Measurements from ENCODE around the gene FMNL1. TPM values are rescaled to one million over a fixed set of nuclear protein-coding genes. Genes with fewer than 3 reads are reported as not detected.

FMNL1 gene
- total RNA-seq, 4 donors from 2014 or later, result 19.2 to 42.9 (median 24.6) TPM

DNA sequence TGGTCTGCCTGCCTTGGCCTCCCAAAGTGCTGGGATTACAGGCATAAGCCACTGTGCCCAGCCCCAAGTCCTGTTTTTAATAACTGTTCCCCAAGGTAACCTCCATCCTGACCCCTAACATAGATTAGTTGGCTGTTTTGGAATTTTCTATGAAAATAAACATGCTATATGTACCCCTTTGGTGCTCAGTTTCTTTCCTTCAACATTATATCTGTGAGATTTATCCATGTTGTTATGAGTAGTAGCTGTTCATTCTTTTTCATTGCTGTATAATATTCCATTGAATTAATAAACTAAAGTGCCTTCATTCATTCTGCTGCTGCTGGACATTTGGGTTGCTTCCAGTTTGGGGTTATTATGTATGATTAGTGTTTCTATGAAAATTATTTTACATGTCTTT lies 26.3 kb upstream of the FMNL1 start:
- H3K27ac ChIP-seq, result no peak overlapping the region
- H3K4me1 ChIP-seq, result peaks cover 0 to 32% (median 13%) of the 10 kb centered on the region in 4 donors
- DNase-seq (ENCODE audit: low spot score in 2 of 2), result no peak
- H3K9me3 ChIP-seq, result no peaks in the 10 kb centered on the region
- no peaks in the 10 kb centered on the region for H3K27me3 ChIP-seq
- H3K36me3 ChIP-seq, result no peaks in the 10 kb centered on the region
- no peak overlapping the region for H3K4me3 ChIP-seq
- TF ChIP-seq EP300 (IDR thresholded peaks at IDR 0.05) (no peak), POLR2A (IDR thresholded peaks at IDR 0.05) (no peak)
- TF ChIP-seq, protein P1, sequence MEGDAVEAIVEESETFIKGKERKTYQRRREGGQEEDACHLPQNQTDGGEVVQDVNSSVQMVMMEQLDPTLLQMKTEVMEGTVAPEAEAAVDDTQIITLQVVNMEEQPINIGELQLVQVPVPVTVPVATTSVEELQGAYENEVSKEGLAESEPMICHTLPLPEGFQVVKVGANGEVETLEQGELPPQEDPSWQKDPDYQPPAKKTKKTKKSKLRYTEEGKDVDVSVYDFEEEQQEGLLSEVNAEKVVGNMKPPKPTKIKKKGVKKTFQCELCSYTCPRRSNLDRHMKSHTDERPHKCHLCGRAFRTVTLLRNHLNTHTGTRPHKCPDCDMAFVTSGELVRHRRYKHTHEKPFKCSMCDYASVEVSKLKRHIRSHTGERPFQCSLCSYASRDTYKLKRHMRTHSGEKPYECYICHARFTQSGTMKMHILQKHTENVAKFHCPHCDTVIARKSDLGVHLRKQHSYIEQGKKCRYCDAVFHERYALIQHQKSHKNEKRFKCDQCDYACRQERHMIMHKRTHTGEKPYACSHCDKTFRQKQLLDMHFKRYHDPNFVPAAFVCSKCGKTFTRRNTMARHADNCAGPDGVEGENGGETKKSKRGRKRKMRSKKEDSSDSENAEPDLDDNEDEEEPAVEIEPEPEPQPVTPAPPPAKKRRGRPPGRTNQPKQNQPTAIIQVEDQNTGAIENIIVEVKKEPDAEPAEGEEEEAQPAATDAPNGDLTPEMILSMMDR (IDR thresholded peaks at IDR 0.05), result no peak

DNA sequence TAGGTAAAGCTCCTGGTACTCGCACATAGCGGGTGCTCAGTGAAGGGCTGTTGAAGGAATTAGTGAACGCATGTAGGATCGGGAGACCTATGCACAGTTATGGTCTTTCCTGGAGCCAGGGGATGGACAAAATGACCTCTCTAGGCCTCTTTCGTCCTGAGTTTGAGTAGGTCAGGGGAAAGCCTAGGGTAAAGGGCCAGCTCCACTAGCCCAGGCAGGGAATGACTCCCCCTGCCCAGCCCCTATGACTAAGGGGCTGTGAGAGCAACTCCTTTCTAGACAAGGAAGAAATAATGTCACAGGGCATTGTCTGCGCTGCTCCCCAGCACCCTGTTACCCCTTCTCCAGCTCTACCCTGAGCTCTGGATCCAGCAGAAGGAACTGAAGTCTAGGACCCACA lies 24.6 kb upstream of the FMNL1 start:
- H3K27ac ChIP-seq, result peak overlapping the region; percentile 55 to 92 (median 72)
- H3K36me3 ChIP-seq, result no peaks in the 10 kb centered on the region
- H3K4me3 ChIP-seq, result no peak overlapping the region
- no peak for DNase-seq (ENCODE audit: low spot score in 2 of 2)
- no peaks in the 10 kb centered on the region for H3K9me3 ChIP-seq
- no peak for TF ChIP-seq EP300 (IDR thresholded peaks at IDR 0.05)
- TF ChIP-seq, protein P1 (IDR thresholded peaks at IDR 0.05), result no peak
- no peak for TF ChIP-seq POLR2A (IDR thresholded peaks at IDR 0.05)
- peaks cover 0 to 40% (median 20%) of the 10 kb centered on the region in 4 donors for H3K4me1 ChIP-seq
- WGBS, 2 donors, result 63 to 72% methylated on average over 6 of the region's 6 CpGs
- H3K27me3 ChIP-seq, result no peaks in the 10 kb centered on the region

DNA sequence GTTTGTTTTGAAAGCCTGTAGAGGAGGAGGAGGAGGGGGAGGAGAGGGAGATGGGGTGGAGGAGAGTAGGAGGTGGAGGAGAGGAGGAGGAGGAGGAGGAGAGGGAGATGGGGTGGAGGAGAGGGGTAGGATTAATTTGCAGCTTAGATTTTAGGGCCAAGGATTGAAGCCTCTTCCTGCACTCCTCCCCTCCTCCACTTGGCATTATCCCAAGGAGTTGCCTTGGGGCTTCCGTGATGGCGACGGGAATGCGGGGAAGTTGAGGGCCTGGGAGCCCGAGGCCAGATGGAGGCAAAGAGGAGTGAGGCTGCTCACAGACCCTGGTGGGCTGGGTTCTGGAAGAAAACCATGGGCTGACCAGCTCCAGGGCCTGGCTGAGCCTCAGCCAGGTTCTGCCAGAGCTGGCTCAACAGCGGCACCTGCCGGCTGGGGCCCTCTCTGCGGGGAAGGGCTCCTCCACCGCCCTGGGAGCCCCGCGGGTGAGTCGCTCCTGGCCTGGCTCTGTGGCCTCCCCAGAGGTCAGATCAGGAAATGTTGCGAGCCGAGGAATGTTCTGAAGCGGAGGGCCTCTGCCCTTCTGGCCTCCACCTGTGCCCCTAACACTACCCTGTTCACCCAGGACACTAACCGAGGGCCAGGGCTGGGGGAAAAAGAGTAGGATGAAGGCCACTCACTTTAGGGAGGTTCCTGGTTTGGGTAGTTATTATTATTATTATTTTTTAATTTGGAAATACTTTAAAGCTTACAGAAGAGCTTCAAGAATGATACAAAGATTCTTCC lies 23.9 kb upstream of the FMNL1 start:
- H3K27me3 ChIP-seq, result no peaks in the 10 kb centered on the region
- 0 to 1% methylated on average over 10 to 16 of the region's 16 CpGs for WGBS, 2 donors
- peak; percentile 80 to 84 for DNase-seq (ENCODE audit: low spot score in 2 of 2)
- H3K36me3 ChIP-seq, result no peaks in the 10 kb centered on the region
- H3K4me3 ChIP-seq, result no peak overlapping the region
- H3K27ac ChIP-seq, result peak overlapping the region; percentile 55 to 92 (median 72)
- TF ChIP-seq EP300 (IDR thresholded peaks at IDR 0.05) (peak in 1 of 2 donors; percentile 74), POLR2A (IDR thresholded peaks at IDR 0.05) (no peak)
- TF ChIP-seq, protein P1 (IDR thresholded peaks at IDR 0.05), result peak; percentile 97 to 99 (median 99)
- peaks cover 0 to 43% (median 20%) of the 10 kb centered on the region in 4 donors for H3K4me1 ChIP-seq
- H3K9me3 ChIP-seq, result no peaks in the 10 kb centered on the region

DNA sequence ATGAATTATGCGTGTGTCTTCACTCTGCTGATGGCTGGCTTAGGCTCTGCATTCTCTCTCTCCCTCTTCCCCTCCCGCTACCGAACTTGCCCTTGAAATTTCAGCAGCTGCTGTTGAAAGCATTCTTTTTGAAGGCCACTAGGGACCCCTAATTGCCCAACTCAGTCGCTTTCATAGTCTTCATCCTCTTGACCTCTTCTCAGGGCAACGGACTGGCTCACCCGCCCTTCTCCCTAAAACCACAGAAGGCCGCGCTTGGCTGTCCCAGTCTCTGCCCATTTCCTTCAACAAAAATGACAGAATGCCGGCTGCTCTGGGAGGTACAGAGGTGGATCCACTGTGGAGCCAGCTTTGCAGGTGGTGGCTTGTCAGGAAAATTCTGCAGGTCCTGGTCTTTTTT lies 21.0 kb upstream of the FMNL1 start:
- no peaks in the 10 kb centered on the region for H3K9me3 ChIP-seq
- H3K4me3 ChIP-seq, result no peak overlapping the region
- TF ChIP-seq EP300 (IDR thresholded peaks at IDR 0.05), result peak in 1 of 2 donors; percentile 84
- TF ChIP-seq, protein P1 (IDR thresholded peaks at IDR 0.05), result peak in 1 of 5 experiments; percentile 46
- no peak for TF ChIP-seq POLR2A (IDR thresholded peaks at IDR 0.05)
- WGBS, 2 donors, result 29 to 39% methylated on average over 9 of the region's 9 CpGs
- no peaks in the 10 kb centered on the region for H3K36me3 ChIP-seq
- DNase-seq (ENCODE audit: low spot score in 2 of 2), result peak; percentile 68 to 76
- peaks cover 0 to 43% (median 20%) of the 10 kb centered on the region in 4 donors for H3K4me1 ChIP-seq
- no peaks in the 10 kb centered on the region for H3K27me3 ChIP-seq
- H3K27ac ChIP-seq, result peak overlapping the region in 2 of 4 donors; percentile 67 to 82

DNA sequence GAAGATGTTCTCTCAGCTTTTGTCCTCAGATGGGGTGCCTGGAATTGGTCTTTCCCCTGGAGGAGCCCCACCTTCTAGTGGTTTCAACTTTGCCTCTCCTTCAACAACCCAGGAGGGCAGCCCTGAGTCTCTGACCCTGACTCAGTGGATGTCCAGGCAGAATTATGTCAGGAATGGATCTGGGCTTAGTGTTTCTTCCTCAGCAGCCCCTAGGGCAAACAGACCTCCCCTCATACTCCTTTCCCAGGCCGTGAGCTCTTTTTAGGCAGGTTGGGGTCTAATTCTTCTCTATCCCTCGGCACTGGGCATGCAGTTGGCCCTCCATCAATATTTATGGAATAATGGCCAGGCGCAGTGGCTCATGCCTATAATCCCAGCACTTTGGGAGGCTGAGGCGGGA lies 20.2 kb upstream of the FMNL1 start:
- TF ChIP-seq POLR2A (IDR thresholded peaks at IDR 0.05) (no peak), EP300 (IDR thresholded peaks at IDR 0.05) (no peak)
- TF ChIP-seq, protein P1 (IDR thresholded peaks at IDR 0.05), result no peak
- Histone ChIP-seq H3K27ac (peak overlapping the region; percentile 2 to 82 (median 66)), H3K27me3 (no peaks in the 10 kb centered on the region), H3K4me1 (peaks cover 0 to 43% (median 20%) of the 10 kb centered on the region in 4 donors), H3K36me3 (no peaks in the 10 kb centered on the region), H3K9me3 (no peaks in the 10 kb centered on the region), H3K4me3 (no peak overlapping the region)
- DNase-seq (ENCODE audit: low spot score in 2 of 2), result no peak
- 84% methylated on average over 4 of the region's 4 CpGs for WGBS, 2 donors
